Chondrocyte (in vitro differentiated cells): ENCODE data around the gene CEP131. TPM values are rescaled to one million over a fixed set of nuclear protein-coding genes. Genes with fewer than 3 reads are reported as not detected.

Experiments used
- DNase-seq: peaks from one replicate; pipeline ENCODE4 v3.0.0; 2021; ENCODE audit warnings: mixed read lengths, low spot score
- H3K27ac Mint-ChIP-seq: one replicate; pipeline ENCODE4 v1.8.0; 2021; ENCODE audit warnings: mild to moderate bottlenecking, moderate library complexity, mixed read lengths; ENCODE audit not compliant: unreplicated experiment
- H3K27me3 Mint-ChIP-seq: 2 replicates; pipeline ENCODE4 v1.8.0; 2021; ENCODE audit warnings: low read depth, mixed read lengths
- H3K36me3 Mint-ChIP-seq: 2 replicates; pipeline ENCODE4 v1.8.0; 2021; ENCODE audit warnings: low read depth, mixed read lengths
- H3K4me1 Mint-ChIP-seq: 2 replicates; pipeline ENCODE4 v1.8.0; 2021; ENCODE audit warnings: low read depth, mild to moderate bottlenecking, mixed read lengths
- H3K4me3 Mint-ChIP-seq: one replicate; pipeline ENCODE4 v1.8.0; 2021; ENCODE audit warnings: mild to moderate bottlenecking, moderate library complexity, mixed read lengths; ENCODE audit not compliant: unreplicated experiment
- H3K9me3 Mint-ChIP-seq: 2 replicates; pipeline ENCODE4 v1.8.0; 2021; ENCODE audit warnings: low read depth, mixed read lengths
- total RNA-seq: library from RNA; stranded (reverse); gene quantifications from 3 replicates; pipeline ENCODE4 v1.2.1, GENCODE V29; 2021
- TF ChIP-seq, protein P1 (sequence below): fragments of 200-600 bp; sonication (generic); IDR thresholded peaks from 2 replicates; pipeline ENCODE4 v1.5.0; 2021; ENCODE audit warnings: antibody characterized with exemption, mild to moderate bottlenecking, moderate library complexity

CEP131 gene
- total RNA-seq, 1 donor from 2014 or later: 8.2 TPM

DNA sequence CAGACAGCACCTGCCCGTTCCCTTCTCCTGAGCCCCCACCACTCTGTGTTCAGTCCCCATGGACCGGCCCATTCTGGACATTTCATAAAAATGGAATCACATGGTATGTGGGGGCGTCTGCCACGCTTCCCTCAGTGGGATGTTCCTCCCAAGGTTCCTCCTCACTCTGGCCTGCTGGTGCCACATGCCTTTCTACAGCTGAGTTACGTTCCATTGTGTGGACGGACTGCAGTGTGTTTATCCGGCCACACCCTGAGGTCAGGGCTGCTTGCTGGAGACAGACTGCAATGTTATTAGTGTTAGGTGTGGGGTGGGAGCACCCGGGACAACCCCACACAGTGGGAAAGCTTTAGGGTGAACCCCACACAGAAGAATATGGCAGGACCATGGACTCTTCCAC lies 50.8 kb downstream of the CEP131 start:
- Mint-ChIP-seq H3K4me1 (peaks cover 7% of the 10 kb centered on the region), H3K9me3 (peaks cover 19% of the 10 kb centered on the region), H3K27me3 (peaks cover 3% of the 10 kb centered on the region), H3K27ac (no peak overlapping the region), H3K4me3 (no peak overlapping the region), H3K36me3 (peaks cover 1% of the 10 kb centered on the region)
- DNase-seq: no peak
- TF ChIP-seq, protein P1, sequence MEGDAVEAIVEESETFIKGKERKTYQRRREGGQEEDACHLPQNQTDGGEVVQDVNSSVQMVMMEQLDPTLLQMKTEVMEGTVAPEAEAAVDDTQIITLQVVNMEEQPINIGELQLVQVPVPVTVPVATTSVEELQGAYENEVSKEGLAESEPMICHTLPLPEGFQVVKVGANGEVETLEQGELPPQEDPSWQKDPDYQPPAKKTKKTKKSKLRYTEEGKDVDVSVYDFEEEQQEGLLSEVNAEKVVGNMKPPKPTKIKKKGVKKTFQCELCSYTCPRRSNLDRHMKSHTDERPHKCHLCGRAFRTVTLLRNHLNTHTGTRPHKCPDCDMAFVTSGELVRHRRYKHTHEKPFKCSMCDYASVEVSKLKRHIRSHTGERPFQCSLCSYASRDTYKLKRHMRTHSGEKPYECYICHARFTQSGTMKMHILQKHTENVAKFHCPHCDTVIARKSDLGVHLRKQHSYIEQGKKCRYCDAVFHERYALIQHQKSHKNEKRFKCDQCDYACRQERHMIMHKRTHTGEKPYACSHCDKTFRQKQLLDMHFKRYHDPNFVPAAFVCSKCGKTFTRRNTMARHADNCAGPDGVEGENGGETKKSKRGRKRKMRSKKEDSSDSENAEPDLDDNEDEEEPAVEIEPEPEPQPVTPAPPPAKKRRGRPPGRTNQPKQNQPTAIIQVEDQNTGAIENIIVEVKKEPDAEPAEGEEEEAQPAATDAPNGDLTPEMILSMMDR: no peak

DNA sequence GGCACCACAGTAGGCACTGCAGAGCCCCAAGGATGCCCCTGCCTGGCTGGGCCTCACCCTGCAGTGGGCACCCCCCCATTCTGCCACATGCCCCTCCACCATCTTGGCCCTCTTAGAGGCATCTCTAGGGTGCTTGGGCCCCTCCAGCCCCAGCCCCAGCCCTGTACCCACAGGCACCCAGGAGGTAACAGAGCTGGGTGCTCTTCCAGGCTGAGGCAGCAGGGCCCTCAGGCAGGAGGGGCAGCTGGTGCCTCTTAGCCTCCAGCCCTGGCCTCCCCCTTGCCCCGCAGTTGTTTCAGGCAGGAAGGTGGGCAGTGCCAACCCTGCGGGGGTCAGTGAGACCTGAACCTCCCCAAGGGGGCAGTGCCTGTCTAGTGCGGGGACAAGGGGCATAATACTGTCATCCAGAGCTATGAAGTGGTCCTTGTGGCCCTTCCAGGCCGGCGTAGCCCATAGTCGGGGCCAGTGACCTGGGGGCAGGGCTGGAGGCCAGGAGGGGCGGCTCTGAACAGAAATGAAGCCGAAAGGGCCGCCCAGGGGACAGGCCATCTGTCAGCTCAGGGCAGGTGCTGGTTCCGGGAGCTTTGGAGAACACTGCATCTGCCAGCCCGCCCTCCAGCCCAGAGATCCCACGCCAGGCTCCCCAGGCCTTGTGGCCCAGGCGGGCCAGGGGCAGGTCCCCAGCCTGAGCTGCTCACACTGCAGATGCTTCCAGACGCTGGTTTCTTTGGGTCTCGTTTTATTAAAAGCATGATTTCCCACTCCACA lies 51.9 kb downstream of the CEP131 start:
- H3K4me1 Mint-ChIP-seq: peaks cover 7% of the 10 kb centered on the region
- TF ChIP-seq, protein P1: no peak
- no peaks in the 10 kb centered on the region for H3K36me3 Mint-ChIP-seq
- H3K4me3 Mint-ChIP-seq: no peak overlapping the region
- no peak for DNase-seq
- H3K27me3 Mint-ChIP-seq: peaks cover 3% of the 10 kb centered on the region
- H3K27ac Mint-ChIP-seq: no peak overlapping the region
- peaks cover 19% of the 10 kb centered on the region for H3K9me3 Mint-ChIP-seq

DNA sequence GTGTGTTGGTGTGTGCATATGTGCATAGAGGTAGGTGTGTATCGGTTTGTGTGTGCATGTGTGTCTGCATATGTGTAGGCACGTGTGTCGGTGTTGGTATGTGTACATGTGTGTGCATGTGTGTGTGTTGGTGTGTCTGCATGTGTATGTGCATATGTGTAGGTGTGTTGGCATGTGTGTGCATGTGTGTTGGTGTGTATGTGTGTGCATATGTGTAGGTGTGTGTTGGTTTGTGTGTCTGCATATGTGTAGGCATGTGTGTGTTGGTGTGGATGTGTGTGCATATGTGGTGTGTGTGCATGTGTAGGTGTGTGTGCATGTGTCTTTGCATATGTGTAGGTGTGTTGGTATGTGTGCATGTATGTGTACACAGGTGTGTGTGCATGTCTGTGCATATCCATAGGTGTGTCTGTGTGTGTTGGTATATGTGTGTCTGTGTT lies 52.9 kb downstream of the CEP131 start:
- DNase-seq: no peak
- Mint-ChIP-seq H3K36me3 (no peaks in the 10 kb centered on the region), H3K9me3 (peaks cover 8% of the 10 kb centered on the region), H3K4me3 (no peak overlapping the region), H3K4me1 (peaks cover 7% of the 10 kb centered on the region), H3K27ac (no peak overlapping the region), H3K27me3 (peaks cover 3% of the 10 kb centered on the region)
- TF ChIP-seq, protein P1: no peak

DNA sequence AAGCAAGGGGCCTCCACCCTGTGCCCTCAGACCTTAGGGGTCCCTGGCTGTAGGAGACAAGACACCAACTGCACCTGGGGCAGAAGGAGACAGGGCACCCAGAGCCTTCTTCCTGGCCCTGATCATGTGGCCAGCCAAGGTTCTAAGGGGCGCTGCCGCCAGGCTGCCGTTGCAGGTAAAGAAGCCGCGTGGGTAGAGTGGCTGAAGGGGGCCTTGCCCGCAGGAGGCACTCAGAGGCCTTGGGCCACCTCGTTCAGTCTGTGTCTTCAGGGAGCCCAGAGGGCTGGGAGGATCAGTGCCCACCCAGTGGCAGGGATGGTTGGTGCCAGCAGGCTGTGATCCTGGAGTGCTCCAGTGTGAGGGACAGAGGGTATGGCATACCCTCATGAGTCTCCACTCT lies 55.1 kb downstream of the CEP131 start:
- H3K27me3 Mint-ChIP-seq: peaks cover 3% of the 10 kb centered on the region
- H3K27ac Mint-ChIP-seq: no peak overlapping the region
- H3K4me1 Mint-ChIP-seq: peaks cover 4% of the 10 kb centered on the region
- no peaks in the 10 kb centered on the region for H3K36me3 Mint-ChIP-seq
- TF ChIP-seq, protein P1: no peak
- H3K4me3 Mint-ChIP-seq: no peak overlapping the region
- no peaks in the 10 kb centered on the region for H3K9me3 Mint-ChIP-seq
- DNase-seq: no peak

DNA sequence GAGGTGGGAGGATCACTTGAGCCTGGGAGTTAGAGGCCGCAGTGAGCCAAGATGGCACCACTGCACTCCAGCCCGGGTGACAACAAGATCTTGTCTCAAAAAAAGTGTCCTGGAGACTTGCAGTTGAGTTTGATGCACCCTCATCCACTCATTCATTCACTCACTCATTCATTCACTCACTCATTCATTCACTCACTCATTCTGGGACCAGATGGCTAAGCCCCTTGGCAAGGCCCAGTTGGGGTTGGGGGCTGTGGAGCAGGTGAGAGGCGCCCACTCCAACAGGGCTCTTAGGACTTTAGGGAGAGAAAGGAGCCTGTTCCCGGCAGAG lies 55.6 kb downstream of the CEP131 start:
- Mint-ChIP-seq H3K27ac (no peak overlapping the region), H3K9me3 (no peaks in the 10 kb centered on the region), H3K27me3 (peaks cover 3% of the 10 kb centered on the region), H3K36me3 (no peaks in the 10 kb centered on the region), H3K4me1 (peaks cover 4% of the 10 kb centered on the region), H3K4me3 (peak overlapping the region; percentile 32)
- TF ChIP-seq, protein P1: no peak
- no peak for DNase-seq
